Natural killer cell (primary cell): ENCODE measurements around the gene SCGN. TPM values are rescaled to one million over a fixed set of nuclear protein-coding genes. Genes with fewer than 3 reads are reported as not detected.

ENCODE experiments used
- ATAC-seq, 3 donors: fragments of 150-1000 bp in 2 of 3; fragments of 200-7000 bp in 1 of 3; cut with Tn5 transposase; 1 replicate in 1 of 3; 2 replicates in 2 of 3; pipeline ENCODE4 v1.10.0; 2021; ENCODE audit warnings: mild to moderate bottlenecking in 2 of 3, moderate library complexity in 2 of 3
- DNase-seq, 2 donors: peaks; one replicate each; pipeline versions ENCODE4 v3.0.0 to v3.0.0-alpha.2; 2013 to 2021; ENCODE audit warnings: mixed read lengths in 1 of 2
- H3K27ac ChIP-seq: one replicate; pipeline ENCODE4 v1.5.1; 2013; ENCODE audit warnings: mild to moderate bottlenecking, low read length
- H3K27me3 ChIP-seq: one replicate; pipeline ENCODE4 v1.6.1; 2013; ENCODE audit warnings: low read length; ENCODE audit not compliant: control insufficient read depth, insufficient read depth
- H3K36me3 ChIP-seq: one replicate; pipeline ENCODE4 v1.6.1; 2013; ENCODE audit warnings: low read length; ENCODE audit not compliant: control insufficient read depth, insufficient read depth
- H3K4me1 ChIP-seq: one replicate; pipeline ENCODE4 v1.6.1; 2013; ENCODE audit warnings: low read length; ENCODE audit not compliant: control insufficient read depth, insufficient read depth
- H3K4me3 ChIP-seq: one replicate; pipeline ENCODE4 v1.5.1; 2013; ENCODE audit warnings: low read length
- H3K9me3 ChIP-seq: one replicate; pipeline ENCODE4 v1.6.1; 2013; ENCODE audit warnings: low read length; ENCODE audit not compliant: control insufficient read depth, insufficient read depth
- H3K27ac Mint-ChIP-seq, 2 donors: one replicate each; pipeline ENCODE4 v1.8.0; 2022; ENCODE audit warnings: mild to moderate bottlenecking in 2 of 2, mixed read lengths in 2 of 2, moderate library complexity in 1 of 2
- H3K27me3 Mint-ChIP-seq, 2 donors: one replicate each; pipeline ENCODE4 v1.8.0; 2022; ENCODE audit warnings: low read depth in 2 of 2, mixed read lengths in 2 of 2
- H3K36me3 Mint-ChIP-seq: one replicate; pipeline ENCODE4 v1.8.0; 2022; ENCODE audit warnings: mixed read lengths
- H3K4me1 Mint-ChIP-seq, 2 donors: one replicate each; pipeline ENCODE4 v1.8.0; 2022; ENCODE audit warnings: mixed read lengths in 2 of 2
- H3K4me3 Mint-ChIP-seq: one replicate; pipeline ENCODE4 v1.8.0; 2022; ENCODE audit warnings: mild to moderate bottlenecking, moderate library complexity, mixed read lengths
- H3K9me3 Mint-ChIP-seq, 2 donors: one replicate each; pipeline ENCODE4 v1.8.0; 2022; ENCODE audit warnings: mixed read lengths in 2 of 2
- WGBS: methylation state at CpG from one replicate; pipeline ENCODE4 v1.1.7; 2013; ENCODE audit warnings: missing lambda C conversion rate; ENCODE audit not compliant: insufficient coverage; 5-methylcytosine and 5-hydroxymethylcytosine counted together
- intact Hi-C: fragments of 100-400 bp; cut with micrococcal nuclease; formaldehyde crosslinking; loops from one replicate; pipeline ENCODE4 v1.14.2; 2022
- total RNA-seq, 4 donors: library from RNA; stranded (reverse); fragments of 120-200 nt in 1 of 4; gene quantifications; one replicate each; pipeline versions ENCODE4 v1.2.3 to v1.2.4, GENCODE V29; 2013 to 2022
- TF ChIP-seq, protein P1 (sequence below): fragments of 200-600 bp; IDR thresholded peaks from one replicate; pipeline ENCODE4 v1.8.0; 2022; ENCODE audit warnings: antibody characterized with exemption

The SCGN gene
- total RNA-seq, 3 donors from 2014 or later (not counting 1 experiment from before 2014, with no cell fraction given): not detected

DNA sequence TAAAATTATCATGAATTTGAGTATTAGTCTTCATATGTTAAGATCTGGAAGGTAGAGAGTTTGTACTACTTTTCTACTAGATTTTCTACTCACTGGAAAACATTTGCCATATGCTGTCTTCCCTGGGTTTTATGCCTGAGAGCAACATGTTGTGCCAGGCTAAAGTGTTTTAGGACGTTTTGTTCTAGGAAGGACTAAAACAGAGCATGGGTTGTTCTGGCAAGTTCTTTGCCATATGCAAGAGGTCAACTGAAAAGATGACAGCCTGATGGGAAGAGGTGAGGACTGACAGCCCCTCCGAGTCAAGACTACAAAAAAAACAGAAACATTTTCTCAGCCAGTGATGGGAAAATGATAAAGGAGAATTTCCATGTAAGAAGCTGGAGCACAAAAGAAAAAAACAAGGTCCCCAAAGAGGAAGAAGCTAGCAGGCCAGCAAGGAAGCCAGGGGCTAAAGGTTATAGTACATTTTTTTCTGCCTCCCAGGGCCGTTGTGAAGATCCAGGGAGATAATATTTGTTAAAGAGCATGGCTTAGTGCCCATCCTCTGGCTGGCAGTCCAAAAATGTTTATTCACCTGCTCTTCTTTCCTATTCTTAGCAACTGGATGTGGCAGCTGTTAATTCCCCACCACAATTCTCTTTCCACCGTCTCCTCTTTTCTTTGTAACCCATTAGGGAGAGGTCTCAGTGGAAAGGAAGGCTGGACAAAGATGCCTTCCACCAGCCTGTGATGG is 7.8 kb downstream of the SCGN start:
- Mint-ChIP-seq H3K9me3 (no peaks in the 10 kb centered on the region), H3K27ac (no peak overlapping the region), H3K27me3 (peaks cover 8 to 59% of the 10 kb centered on the region in 2 donors), H3K36me3 (no peaks in the 10 kb centered on the region), H3K4me3 (no peak overlapping the region), H3K4me1 (no peaks in the 10 kb centered on the region)
- Histone ChIP-seq H3K9me3 (no peaks in the 10 kb centered on the region), H3K27me3 (no peaks in the 10 kb centered on the region), H3K4me1 (no peaks in the 10 kb centered on the region), H3K36me3 (no peaks in the 10 kb centered on the region), H3K27ac (no peak overlapping the region), H3K4me3 (no peak overlapping the region)
- TF ChIP-seq, protein P1, sequence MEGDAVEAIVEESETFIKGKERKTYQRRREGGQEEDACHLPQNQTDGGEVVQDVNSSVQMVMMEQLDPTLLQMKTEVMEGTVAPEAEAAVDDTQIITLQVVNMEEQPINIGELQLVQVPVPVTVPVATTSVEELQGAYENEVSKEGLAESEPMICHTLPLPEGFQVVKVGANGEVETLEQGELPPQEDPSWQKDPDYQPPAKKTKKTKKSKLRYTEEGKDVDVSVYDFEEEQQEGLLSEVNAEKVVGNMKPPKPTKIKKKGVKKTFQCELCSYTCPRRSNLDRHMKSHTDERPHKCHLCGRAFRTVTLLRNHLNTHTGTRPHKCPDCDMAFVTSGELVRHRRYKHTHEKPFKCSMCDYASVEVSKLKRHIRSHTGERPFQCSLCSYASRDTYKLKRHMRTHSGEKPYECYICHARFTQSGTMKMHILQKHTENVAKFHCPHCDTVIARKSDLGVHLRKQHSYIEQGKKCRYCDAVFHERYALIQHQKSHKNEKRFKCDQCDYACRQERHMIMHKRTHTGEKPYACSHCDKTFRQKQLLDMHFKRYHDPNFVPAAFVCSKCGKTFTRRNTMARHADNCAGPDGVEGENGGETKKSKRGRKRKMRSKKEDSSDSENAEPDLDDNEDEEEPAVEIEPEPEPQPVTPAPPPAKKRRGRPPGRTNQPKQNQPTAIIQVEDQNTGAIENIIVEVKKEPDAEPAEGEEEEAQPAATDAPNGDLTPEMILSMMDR: no peak
- ATAC-seq (no peak), DNase-seq (no peak)
- 59% methylated on average over 3 of the region's 4 CpGs for WGBS
- intact Hi-C loops: no loop called here

GRCh38 chr6:25660512-25660911 is 8.5 kb downstream of the SCGN start:
- Histone ChIP-seq H3K36me3 (no peaks in the 10 kb centered on the region), H3K9me3 (no peaks in the 10 kb centered on the region), H3K4me1 (no peaks in the 10 kb centered on the region), H3K27ac (no peak overlapping the region), H3K4me3 (no peak overlapping the region), H3K27me3 (no peaks in the 10 kb centered on the region)
- Mint-ChIP-seq H3K9me3 (no peaks in the 10 kb centered on the region), H3K27me3 (peaks cover 8 to 52% of the 10 kb centered on the region in 2 donors), H3K4me3 (no peak overlapping the region), H3K27ac (no peak overlapping the region), H3K4me1 (no peaks in the 10 kb centered on the region), H3K36me3 (no peaks in the 10 kb centered on the region)
- DNase-seq (no peak), ATAC-seq (no peak)
- intact Hi-C loops: no loop called here
- TF ChIP-seq, protein P1: no peak

GRCh38 chr6:25661129-25661779 is 9.2 kb downstream of the SCGN start:
- Mint-ChIP-seq H3K4me1 (no peaks in the 10 kb centered on the region), H3K4me3 (no peak overlapping the region), H3K27ac (no peak overlapping the region), H3K27me3 (peaks cover 8 to 50% of the 10 kb centered on the region in 2 donors), H3K9me3 (no peaks in the 10 kb centered on the region), H3K36me3 (no peaks in the 10 kb centered on the region)
- no peak for DNase-seq
- TF ChIP-seq, protein P1: no peak
- ATAC-seq: no peak
- intact Hi-C loops: no loop called here
- Histone ChIP-seq H3K4me1 (no peaks in the 10 kb centered on the region), H3K9me3 (no peaks in the 10 kb centered on the region), H3K4me3 (no peak overlapping the region), H3K27me3 (no peaks in the 10 kb centered on the region), H3K27ac (no peak overlapping the region), H3K36me3 (no peaks in the 10 kb centered on the region)
- 89% methylated on average over 4 of the region's 5 CpGs for WGBS
